Smooth muscle cell of the brain vasculature (primary cell): ENCODE measurements around the gene SLC13A2.
A peak's percentile ranks its signal among the peaks of the same experiment; 100 is the strongest.

Experiments used
- DNase-seq: peaks from one replicate; pipeline ENCODE4 v3.0.0-alpha.2; 2012; ENCODE audit warnings: low read depth, low spot score

SLC13A2 gene

DNA sequence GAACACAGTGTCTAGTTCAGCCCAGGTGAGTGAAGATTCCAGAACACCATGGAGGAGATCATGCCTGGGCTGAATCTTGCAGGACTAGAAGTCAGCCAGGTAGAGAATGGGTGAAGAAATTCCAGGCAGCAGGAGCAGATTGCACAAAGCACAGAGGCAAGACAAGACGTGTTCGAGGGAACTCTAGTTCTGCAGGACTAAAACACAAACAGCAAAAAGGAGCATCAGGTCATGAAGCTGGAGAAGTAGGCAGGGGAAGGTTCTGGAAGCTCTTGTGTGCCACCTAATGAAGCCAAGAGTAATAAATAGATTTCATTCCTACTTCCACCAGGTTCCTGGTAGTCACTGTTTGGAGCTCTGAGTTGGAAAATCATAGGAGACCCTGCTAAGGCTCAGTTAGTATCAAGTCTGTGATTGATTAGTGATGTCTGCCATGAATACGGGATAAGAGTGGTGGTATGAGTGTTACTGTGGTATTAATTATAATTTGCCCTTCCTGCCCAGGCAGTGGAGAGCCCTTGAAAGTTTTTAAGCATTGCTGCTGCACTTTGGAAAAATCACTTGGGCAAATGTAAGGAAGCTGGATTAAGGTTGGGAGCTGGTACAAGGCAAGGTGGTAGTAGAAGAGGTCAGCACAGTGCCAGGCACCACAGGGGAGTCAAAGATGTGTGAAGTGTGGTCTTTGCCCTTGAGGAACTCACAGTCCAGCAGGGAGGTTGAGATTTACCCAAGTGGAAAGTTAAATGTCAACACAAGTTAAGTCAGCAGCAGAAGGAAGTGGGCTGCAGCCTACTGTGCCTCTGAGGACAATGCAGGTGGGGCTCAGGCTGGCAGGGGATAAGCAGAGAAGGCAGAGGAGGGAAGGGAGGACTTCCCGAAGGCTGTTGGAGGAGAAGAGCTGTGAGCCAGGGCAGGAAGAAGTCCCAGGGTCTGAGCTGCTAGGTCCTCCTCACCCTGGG, 19.2 kb downstream of the SLC13A2 start:
- no peak for DNase-seq

DNA sequence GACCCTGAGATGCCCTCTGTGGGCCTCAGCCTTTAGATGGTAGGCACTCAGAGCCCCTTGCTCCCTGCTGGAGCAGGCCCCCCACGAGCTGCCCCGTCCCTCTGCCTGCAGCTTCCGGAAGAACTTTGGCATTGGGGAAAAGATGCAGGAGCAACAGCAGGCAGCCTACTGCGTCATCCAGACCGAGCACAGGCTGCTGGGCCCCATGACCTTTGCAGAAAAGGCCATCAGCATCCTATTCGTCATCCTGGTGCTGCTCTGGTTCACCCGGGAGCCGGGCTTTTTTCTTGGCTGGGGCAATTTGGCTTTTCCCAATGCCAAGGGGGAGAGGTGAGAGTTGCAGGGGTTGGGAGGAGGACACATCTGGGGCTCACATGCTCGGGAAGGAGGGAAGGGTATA, 20.0 kb downstream of the SLC13A2 start:
- DNase-seq = no peak

DNA sequence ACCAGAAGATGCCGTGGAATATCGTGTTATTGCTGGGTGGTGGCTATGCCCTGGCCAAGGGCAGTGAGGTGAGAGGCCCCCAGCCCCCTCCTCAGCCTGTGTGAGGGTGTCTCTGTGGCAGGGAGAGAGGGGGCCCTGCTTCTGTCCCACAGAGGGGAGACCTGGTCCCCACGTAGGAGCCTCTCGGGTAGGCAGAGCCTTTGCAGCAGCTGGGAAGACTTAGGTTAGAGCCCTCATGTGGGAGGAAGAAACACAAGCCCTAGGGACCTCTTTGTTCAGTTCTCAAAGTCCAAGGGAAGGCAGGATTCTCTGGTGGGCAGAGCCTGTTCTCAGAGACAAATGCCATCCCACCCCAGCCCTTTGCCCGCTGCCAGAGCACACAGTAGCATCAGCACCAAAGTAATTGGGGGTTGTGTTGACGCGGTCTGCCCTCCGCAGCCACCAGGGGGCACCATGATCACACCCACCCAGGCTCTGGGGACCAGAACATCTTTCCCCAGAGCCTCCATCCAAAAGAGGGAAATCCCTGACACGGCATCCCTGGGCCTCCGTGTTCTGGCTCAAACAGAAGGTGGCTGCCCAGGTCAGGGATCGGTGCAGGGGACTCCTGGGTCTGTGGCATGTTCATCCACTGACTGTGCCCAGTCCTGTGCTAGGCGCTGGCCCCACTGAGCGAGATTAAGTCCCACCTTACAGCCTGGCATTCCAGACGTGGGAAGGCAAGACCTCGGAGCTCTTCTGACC, 21.2 kb downstream of the SLC13A2 start:
- peak; percentile 21 for DNase-seq

DNA sequence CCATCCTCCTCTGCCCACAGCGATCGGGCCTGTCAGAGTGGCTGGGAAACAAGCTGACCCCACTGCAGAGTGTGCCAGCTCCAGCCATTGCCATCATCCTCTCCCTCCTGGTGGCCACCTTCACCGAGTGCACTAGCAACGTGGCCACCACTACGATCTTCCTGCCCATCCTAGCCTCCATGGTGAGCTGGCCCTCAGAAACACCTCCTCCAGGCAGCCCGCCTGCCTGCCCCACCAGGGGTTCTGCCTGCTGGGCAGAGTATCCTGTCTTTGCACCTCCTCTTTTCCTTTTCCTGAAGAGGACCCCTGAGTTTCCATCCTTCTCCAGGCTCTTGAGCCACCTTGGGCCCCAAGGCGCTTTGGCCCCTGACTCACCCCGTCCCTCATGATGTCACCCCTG, 22.2 kb downstream of the SLC13A2 start:
- DNase-seq = no peak

DNA sequence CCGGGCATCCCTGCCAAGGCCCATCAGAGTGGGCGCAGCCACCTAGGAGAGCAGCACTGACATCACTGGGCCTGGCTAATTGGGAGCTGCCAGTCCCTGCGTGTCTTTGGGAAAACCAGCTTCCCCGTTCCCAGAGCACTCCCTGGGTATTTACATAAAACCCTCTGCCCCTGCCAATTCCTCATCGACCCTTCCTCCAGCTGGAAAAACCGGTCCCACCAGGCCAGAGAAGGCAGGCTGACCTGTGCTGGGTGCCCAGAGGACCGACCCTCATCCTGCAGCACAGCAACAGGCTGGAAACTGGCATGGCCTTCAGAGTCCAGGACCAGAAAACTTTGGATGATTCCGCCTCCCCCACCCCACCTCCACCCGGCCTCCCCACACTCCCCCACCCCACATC, 24.5 kb downstream of the SLC13A2 start:
- DNase-seq = no peak

DNA sequence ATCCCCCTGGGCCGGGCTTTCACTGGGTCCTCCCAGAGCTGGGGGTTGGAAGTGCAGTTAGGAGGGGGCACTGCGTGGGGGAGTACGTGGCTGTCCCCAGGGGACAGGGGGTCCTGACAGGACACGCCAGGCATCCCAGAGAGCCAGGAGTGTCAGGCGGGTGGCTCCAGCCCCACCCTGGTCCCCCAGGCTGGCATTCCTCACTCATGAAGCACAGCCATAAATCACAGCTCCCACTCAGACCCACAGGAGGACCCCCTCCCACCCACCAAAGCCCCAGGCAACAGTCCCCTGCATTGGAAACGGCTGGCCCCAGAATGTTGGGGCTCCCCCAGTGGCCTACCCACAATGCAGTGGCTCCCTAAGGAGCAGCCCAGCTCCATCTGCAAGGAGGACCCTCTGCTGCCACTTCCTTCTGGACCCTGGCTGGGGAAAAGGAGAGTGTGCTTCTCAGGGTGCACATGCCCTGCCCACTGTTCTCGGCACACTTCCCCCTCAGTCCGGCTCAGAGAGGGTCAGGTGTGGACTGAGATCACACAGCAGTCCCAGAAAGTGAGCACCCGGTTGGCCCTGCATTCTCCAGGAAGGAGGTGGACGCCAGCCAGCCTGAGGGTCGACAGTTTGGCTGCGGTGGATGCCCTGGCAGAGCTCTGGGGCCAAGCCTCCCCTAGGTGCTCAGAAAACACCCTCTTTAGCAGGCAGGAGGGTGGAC, 25.4 kb downstream of the SLC13A2 start:
- DNase-seq = no peak

DNA sequence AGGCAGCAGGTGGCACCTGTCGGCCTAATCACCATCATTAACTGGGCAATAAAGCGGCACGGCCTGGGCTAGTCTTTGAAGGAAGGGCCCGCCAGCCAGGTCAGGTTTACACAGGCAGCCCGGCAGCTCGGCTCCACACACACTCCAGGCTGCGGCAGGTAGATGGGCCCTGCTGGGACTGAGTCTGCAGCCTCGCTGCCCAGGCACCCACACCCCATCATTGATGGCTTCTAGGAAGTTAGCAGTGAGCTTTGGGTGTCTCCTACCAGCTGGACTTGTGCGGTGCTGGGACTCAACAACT, 25.9 kb downstream of the SLC13A2 start:
- no peak for DNase-seq

DNA sequence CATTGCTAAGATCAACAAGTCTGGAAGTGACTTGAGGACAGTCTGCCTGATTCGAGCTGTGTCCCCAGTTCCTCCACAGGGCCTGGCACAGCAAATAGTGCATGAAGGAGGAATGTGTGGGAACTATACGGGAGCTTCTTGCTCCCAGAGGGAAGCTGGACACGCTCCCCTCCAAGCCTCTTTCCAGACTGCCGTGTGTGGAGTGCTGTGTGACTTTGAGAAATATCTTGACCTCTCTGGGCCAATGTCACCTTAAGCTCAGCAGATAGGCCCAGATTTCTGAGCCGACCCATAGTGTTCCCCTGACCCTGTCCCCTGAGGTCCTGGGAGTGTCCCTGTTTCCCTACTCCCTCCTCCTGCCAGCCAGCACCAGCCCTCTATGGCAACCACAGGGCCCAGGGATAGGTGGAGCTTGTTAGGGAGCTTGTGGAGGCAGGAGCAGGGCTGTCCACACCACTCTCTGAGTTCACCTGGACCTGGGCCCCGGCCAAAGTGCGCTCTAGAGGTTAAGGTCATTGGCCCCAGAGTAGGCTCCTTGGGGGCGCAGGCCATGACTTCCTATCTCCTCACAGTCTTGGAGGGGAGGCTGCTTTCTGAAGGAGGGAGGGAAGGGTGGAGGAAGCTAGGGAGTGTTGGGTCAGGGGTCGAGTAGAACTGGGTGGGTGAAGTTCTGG, 26.4 kb downstream of the SLC13A2 start:
- no peak for DNase-seq

DNA sequence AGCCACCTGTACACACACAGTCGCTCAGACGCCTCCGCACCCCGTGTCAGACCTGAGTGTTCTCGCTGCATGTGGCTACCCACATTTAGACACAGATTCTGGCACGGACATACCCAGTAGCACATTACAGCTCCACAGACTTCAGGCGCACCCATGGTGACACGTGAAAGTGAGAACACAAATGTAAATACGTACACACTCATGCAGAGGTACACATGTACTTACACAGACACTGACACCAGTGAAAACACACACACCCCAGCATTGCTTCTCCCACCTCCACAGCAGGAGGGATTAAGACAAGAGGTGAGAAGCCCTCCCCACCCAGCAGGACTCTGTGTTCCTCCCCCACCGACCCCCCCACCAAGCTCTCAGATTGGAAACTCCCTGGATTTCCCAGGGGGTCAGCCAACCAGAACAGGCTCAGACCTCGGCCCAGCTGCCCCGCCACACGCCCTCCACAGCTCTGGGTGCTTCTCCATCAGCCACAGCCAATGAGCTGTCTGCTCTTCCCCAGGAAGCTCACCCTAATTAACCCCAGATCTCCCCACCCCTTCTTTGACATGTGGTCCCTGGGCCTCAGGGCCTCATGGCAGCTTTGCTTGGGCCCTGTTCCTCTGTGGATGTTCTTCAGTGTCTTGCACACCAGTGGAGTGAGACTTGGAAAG, 27.4 kb downstream of the SLC13A2 start:
- DNase-seq = no peak

DNA sequence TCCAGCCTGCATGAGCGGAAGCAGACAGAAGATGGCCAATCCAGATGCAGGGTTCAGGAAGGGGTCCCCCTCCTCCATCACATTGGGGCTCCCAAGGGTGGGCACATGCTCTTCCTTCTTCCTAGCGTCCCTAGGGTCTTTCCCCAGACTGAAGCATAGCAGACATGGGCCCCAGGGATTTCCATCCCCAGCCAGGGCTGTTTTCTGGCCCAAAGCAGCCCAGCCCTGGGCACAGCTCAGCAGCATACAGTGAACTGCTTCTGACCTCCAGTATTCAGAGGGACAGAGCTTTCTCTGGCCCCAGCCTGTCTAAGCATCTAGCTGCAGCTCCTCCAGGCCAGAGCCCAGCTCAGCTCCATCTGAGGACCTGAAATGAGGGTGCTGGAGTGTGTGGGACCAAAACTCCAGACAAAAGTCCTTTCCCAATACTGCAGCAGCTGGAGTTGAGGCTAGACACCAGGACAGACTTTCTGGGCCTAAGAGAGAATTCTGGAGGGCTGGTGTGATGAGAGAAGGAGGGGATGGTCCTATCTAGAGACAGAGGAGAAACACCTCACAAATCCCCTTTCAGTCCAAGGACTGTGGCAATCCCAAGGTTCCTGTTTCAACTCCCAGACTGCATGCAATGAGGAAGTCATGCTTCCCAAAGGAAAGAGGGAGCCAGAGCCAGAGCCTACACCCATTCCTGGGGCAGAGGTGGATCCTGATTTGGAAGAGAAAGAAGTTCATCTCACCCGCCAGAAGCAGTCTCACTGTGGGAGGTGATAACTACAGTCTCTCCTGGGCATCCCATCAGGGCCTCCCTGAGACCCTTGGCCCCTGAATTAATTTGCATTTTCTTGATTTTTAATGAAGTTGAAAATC, 28.2 kb downstream of the SLC13A2 start:
- no peak for DNase-seq

DNA sequence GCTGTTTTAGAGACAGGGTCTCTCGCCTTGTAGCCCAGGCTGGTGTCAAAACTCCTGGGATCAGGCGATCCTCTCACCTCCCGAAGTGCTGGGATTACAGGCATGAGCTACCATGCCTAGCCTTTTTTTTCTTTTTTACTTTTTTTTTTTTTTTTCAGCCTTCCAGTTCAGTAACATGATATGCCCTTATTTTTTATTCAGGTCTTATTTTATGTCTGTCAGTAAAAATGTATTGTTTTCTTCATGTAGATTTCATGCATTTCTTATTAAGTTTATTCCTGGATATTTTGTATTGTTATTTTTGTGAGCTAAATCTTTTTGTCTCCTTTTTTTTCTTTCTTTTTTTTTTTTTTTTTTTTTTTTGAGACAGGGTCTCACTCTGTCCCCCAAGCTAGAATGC, 30.0 kb downstream of the SLC13A2 start:
- DNase-seq = no peak

DNA sequence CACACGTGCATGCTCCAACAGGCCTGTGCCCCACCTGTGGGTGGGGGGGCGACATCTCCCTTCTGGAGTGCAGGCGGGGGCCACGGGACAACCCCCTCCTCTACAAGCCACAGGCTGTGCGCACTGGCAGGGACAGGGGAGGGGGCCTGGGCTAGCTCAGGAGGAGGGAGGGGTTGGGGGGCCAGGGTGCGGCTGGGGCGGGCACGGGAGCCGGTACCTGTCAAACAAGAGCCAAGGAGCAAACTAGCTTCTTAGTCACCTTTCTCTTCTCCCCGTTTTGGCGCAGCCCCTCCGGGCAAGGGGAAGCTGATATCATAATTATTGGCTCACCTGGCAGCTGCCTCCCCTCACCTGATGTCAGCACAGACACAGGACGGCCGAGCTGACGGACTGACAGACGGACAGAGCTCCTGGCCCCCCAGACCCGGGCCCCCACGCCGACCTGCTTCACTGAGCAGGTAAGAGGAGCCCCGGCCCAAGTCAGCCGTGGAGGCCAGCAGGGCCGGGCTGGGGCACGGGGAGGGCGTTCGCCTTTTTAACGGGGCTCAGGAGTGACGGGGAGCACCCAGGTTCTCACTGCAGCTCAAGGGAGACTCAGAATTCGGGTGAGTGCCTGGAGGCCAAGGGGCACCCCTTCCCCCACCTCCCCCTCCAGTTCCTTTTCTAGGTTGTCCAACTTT, 32.7 kb downstream of the SLC13A2 start, which contains the start of gene FOXN1:
Gene FOXN1 (plus strand): TSS at position 363 of the 680 bp plus-strand sequence. CDS start 17,622 bp downstream, outside the sequence.
- no peak for DNase-seq

DNA sequence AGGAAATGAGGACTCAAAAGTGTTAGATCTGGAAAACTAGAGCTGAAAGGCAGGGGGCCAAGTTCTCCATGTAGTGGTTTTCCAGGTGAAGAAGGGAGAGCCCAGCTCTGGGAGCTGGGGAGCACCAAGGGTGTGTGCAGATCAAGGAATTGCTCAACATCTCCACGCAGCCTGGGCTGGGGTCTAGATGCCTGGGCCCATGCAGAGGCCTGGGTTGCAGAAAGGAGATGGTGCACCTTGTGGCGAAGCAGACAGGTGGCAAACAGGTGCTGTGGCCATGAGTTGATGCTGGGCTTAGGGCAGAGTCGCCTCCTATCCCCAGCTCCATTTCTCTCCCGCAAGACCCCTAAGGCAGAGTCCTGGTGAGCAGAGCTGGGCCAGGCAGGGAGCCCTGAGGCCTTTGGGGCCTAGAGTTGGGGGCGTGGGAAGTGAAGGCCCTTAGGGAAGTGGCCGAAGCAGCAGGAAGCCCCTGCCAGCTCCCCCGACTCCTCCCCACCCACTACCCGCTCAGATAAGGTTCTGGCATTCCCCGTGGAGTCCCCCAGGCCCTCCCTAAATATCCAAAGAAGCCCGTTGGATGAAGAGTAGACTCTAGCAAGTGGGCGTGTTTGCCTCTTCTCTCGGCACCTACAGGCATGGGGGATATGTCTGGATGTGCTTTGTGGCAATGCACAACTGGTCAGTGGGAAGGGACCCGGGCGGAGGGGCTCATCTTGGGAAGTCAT, 33.5 kb downstream of the SLC13A2 start:
- no peak for DNase-seq

DNA sequence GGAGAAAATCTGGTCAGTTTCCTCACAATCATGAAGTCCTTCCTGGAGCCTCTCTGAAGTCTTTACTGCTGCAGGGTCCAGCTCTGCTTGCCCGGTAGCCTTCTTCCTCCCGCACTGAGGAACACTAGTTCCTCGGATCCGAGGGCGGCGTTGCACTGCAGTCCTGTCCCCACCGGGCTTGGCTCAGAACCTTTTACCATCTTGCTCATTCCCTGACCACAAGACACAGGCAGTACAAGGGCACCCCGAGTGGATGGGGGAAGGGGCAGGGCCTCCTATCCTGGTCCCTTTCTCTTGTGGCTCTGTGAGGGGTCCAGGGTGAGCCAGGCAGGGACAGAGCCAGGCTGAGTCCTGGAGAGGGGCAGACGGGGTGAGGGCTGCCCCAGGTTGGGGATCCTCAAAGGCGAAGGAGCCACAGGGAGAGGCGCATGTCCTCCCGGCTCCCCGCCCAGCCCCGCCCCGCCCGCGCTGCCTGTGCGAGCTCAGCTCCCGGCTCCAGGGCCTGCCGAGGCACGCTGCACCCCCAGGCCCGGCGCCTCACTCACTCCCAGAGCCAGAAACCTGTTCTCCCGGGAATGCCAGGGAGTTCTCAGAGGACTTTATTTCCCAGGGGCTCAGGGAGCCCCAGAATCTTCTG, 34.2 kb downstream of the SLC13A2 start:
- DNase-seq = no peak

DNA sequence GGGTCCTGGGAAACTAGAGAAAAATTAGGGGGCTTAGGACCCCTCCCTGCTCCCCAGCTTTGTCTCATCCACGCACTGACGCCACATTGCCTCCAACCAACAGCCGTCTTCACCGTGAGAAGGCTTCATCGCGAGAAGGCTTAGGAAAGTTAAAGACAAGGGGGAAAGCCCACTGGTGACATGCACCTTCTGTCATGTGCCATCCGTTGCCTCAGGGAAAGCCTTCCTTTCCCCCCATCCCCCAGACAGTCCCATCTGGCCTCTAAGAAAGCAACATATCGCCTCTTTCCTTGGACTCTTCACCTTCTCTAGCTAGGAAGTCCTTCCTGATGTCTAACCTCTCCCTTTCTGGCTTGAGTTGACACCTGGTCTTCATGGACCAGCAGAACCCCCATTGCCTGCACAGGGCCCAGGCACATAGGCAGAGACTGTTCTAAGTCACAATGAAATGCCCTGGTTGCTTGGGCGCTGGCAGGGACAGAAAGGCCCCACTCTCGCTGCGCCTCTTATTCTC, 34.8 kb downstream of the SLC13A2 start:
- no peak for DNase-seq

DNA sequence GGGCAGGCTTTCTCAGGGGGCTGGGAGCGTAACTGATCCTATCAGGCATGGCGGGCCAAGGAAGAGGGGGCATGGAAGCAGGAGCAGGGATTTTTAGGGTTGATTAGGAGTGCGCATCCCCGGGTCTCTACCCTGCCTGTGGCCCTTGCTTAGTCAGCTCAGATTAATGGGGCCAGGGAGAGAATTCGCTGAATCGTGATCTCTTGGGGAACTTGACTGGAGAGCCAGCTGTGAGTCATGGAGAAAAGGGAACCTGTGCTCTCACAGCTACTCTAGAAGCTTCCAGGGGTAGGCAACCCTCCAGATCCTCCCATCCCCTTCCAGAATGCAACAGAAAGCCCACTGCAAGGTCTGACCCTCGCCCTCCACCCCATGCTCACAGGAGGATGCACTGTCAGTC, 36.3 kb downstream of the SLC13A2 start:
- DNase-seq = no peak

DNA sequence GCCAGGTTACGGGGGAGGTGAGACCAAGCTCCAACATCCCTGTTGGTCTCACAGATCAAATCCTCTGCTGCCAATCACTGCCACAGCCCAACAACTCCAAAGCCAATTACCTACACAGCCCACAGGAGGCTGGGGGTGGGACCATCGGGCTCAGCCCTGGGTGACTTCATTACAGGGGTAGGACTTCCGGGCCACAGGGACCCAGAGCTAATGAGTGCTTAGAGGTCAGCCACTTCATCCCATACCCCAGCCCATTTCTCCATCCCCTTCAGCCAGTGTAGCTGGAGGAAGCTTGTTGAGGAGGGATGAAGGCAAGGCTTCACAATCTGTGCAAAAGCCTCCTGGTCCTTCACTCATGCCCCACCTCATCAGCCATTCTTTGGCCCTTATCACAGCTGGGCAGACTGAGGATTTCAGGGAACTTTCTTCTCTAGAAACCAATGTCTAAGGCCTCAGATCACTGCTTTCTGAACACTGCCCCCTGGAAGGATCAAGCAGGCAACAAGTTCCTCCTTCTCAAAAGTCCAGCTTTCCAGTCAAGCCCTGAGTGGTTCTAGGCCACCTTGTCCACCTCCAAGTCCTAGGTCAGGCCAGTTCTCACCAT, 38.5 kb downstream of the SLC13A2 start:
- no peak for DNase-seq

DNA sequence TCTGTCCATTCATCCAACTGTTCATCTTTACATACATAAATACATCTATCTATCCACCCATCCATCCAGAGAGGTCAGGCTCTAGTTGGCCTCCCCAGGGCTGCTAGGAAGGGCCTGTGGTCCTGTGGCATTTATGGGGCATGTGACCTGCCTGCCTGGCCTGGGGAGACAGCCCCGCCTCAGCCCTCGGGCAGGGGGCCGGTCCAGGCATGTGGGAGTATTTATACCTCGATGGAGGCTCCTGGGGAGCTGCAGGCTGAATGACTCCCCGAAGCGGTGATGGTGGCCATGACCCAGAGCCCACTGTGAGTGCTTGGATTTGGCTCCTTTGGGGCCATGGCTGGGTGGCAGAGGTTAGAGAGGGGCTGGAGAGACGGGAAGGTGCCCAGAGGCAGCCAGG, 40.0 kb downstream of the SLC13A2 start:
- no peak for DNase-seq
